GM19193 (cell line): ENCODE measurements around the gene UPF2.

Experiments
- POLR2A ChIP-seq: IDR thresholded peaks from 4 replicates; pipeline ENCODE4 v1.6.1; 2011; ENCODE audit not compliant: insufficient read depth, insufficient read length; ENCODE audit errors: extremely low read depth

Gene UPF2

DNA sequence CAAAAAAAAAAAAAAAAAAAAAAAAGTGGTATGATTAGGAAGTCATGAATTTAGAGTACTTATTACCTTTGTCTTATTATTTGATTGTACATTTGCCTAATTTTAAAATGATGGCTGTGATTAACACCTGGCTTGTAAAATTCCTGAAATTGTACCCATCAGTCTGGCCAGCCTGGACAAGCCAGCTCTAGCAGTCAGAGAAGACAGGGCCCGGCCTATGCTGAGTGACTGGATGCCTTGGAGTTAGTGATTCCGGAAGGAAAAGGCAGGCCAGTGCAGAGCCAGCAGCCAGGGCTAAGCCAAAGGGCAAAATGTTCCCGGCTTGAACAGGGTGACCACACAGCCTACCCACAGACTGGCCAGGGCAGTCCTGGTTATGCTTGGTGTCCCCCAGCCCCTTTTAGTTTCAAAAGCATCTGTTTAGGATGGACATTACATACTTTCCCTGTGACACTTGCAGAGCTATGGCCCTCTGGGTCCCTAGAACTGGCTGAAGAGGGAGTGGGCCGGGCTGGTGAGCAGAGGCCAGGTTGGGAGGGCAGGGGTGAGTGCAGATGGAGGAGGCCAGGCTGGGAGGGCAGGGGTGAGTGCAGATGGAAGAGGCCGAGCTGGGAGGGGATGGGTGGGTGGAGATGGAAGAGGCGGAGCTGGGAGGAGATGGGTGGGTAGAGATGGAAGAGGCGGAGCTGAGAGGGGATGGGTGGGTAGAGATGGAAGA is 157.7 kb downstream of the UPF2 start:
- TF ChIP-seq POLR2A, result no peak

DNA sequence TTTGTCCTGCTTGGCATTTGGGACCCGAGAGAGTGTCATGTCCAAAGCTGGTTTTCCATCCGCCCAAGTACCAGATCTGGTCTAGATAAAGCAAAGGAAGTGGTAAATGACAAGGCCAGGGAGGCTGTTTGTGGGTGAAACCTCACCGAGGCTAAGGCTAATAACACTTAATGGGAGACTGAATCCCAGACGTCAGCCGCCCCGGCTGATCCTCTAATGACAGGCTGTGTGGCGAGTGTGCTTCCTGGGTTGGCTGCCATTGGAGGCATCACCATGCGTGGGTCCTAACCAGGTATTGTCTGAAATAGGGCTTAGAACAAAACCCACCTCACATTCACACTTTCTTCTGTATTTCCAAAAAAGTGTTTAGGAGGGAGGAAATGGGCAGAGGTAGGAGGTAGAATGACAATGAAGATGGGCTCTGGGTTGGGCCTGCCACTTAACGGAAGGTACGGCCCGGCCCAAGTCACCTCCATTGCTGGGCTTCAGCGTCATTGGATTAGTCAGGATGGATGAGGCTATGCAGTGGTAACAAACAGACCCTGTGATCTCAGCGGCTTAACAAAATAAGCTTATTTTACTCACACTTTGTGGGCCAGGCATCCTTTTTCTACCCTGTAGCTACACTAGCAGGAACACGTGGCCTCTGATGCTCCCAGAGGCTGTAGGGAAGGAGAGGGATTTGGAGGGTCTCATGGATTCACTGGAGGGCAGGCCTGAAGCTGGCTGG is 159.8 kb downstream of the UPF2 start:
- TF ChIP-seq POLR2A, result no peak

DNA sequence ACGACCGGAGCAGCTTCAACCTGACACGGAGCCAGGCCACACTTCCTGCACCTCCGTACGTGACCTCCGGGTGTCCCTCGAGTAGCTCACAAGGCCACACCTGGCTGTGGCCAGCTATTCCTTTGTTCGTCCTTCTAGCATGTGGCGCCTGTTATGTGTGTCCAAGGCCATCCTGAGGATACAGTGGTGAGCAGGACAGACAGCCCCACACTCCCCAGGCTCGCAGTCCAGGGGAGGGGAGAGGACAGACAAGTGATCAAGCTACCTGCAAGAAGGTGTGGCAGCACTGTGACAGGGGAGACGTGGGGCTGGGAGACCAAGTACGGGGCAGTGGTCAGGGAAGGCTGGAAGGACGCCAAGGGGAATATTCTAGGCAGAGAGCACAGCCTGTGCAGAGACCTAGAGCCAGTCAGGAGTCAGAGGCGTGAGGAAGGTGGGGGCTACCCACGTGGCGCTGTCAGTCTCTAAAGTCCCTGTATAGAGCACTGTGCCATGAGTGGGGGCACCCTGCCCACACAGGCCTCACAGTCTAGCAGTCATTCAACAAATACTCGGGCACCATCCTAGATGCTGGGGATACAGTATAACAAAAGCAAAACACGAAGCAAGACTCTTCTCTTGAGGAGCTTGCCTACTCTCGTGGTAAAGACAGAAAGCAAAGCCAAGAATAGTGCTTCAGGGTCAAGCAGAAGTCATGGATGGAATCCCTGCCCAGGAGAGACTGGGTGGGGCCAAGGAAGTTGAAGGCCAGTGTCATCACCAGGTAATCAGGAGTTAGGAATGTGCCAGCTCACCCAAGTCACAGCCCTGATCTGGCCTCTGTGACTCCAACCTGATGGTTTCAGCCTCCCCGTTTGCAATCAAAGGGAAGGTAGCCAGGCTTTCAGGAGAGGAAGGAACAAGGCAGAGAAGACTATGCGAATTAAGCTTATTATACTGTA is 160.9 kb downstream of the UPF2 start:
- no peak for TF ChIP-seq POLR2A

DNA sequence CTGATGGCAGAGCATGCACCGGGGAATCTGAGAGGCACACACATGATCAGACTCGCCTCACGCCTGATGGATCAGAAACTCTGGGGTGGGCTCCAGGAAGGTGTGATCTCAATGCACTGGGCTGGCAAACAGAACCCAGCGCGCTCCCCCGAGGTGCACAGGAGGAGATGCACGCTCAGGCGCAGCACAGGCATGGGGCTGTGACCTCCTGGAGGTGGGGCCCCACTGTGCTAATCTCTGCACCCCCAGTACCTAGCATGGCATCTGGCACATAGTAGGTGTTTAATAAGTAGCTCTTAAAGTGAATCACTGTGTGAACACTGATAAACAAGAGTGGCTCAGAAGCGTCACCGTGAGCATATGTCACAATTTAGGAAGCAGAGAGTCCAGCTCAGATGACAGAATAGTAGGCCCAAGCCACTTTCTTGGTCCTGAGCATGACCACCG is 161.6 kb downstream of the UPF2 start:
- TF ChIP-seq POLR2A, result no peak

DNA sequence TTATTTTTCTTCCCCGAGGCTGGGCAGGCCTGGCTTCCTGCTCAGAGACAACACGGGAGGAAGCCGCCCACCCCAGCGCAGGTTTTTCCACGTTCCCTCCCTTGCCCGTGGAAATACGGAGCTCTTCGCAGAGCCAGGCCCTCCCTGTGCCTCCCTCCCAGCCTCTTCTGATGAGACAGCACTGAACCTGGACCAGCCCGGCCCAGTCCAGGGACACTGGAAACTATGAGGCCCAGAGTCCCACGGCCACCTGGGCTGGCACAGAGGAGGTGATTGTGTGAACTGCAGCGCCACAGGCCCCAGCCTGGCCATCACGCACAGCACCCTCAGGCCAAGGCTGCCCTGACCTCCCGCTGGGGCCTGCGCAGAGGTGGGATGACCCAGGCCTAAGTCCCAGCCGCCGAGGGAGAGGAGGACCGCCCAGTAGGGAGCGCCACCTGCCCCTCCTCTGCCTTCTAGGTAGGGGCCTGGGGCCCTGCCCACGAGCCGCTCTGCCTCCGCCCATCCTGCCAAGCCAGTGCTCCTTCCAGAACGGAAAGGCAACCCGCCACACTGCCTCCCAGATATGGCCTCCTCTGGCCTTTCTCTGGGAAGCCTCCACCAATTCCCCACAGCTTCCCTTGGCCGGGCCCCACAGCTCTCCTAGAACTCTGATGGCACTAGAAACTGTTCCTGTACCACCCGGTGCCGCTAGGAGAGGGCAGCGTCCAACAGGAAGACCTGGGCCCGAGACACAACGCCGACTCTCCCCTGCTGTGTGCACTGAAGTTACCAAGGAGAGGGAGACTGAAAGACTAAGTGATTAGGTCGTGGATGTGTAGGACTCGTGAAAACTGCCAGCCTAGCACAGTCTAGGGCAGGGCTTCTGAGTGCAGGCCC is 162.2 kb downstream of the UPF2 start:
- no peak for TF ChIP-seq POLR2A

DNA sequence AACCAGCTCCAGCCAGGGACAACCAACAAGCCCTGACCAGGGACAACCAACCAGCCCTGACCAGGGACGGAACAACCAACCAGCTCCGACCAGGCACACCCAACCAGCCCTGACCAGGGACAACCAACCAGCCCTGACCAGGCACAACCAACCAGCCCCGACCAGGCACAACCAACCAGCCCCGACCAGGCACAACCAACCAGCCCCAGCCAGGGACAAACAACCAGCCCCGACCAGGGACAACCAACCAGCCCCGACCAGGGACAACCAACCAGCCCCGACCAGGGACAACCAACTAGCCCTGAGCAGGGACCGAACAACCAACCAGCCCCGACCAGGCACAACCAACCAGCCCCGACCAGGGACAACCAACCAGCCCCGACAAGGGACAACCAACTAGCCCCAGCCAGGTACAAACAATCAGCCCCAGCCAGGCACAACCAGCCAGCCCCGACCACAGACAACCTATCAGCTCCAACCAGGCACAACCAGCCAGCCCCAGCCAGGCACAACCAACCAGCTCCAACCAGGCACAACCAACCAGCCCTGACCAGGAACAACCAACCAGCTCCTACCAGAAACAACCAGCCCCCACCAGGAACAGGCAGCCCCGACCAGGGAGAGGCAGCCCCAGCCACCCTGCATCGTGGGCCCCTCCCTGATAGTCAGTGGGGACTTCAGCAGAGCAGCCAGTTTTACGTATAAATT is 163.1 kb downstream of the UPF2 start:
- TF ChIP-seq POLR2A, result no peak

DNA sequence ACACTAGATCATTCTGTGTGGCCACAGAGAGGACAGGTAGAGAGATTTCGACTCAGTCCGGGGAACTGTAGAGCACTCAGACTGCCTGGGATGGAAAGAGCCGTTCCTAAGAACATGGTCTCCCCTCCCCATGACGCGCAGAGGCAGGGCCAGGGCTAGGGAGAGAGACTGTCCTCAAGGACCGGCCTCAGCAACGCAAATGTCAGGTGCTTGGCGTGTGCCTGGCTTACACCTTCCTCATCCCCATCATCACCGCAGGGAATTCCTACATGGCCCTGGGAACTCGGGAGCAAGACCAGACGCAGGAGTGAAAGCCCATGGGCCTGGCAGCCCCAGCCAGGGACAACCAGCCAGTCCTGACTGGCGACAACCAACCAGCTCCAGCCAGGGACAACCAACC is 163.8 kb downstream of the UPF2 start:
- TF ChIP-seq POLR2A, result no peak

DNA sequence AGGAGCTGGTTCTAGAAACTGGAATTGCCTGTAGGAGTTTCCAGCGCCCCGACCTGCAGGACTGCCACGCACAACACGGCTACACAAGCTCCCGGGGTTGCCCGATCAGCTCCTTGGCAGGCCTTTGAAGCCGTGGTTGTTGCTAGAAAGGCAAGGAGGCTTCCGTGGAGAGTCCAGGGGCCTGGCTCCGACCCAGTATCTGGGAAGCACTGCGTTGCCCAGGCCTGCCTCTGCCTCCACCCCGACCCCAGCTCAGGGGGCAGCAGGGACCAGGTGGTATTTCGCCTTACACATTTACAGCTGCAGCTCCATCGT is 165.1 kb downstream of the UPF2 start:
- no peak for TF ChIP-seq POLR2A

DNA sequence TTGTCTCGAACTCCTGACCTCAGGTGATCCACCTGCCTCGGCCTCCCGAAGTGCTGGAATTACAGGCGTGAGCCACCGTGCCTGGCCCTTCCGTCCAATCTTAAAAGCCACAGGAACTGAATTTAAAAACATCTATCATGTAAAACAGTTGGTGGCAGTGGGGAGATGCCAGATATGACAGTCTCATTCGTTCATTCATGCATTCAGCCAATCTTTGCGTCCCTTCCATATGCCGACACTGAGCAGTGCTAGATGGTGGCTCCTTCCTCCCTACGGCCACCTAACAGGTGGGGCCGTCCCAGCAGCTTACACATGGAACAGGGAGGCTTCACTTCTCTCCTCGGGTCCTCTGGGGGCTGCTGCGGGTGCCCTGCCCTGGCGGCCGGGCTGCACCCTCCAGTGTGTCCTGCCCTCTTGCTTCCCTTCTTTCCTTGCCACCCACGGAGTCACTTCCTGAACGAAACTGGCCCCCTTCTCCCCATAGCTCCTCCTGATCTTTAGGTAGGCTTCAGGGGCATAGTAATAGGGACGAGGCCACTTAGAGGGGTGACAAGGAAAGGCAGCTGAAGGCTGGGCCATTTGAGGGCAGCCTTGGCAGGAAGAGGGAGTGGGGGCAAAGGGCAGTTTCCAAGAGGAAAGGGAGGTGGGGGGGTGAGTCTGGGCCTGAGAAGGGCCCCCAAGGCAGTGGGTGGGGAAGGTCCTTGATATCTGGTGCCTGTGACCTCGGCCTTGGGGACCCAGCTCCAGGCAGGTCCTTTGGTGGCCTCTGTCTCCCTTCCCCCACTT is 165.6 kb downstream of the UPF2 start:
- no peak for TF ChIP-seq POLR2A

DNA sequence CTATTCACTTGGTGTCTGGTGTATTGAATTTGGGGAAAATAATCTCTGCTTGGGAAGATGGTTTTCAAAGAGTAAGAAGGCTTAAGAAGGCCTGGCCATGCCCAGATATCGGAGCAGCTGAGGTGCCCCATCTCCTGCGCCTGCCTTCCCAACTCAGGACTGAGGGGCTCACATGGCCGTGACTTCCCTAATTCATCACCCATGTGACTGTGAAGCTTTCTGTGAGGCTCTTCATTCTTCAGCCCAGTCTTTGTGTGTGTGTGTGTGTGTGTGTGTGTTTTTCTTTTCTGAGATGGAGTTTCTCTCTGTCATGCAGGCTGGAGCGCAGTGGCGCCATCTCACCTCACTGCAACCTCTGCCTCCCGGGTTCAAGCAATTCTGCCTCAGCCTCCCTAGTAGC is 166.3 kb downstream of the UPF2 start:
- no peak for TF ChIP-seq POLR2A

DNA sequence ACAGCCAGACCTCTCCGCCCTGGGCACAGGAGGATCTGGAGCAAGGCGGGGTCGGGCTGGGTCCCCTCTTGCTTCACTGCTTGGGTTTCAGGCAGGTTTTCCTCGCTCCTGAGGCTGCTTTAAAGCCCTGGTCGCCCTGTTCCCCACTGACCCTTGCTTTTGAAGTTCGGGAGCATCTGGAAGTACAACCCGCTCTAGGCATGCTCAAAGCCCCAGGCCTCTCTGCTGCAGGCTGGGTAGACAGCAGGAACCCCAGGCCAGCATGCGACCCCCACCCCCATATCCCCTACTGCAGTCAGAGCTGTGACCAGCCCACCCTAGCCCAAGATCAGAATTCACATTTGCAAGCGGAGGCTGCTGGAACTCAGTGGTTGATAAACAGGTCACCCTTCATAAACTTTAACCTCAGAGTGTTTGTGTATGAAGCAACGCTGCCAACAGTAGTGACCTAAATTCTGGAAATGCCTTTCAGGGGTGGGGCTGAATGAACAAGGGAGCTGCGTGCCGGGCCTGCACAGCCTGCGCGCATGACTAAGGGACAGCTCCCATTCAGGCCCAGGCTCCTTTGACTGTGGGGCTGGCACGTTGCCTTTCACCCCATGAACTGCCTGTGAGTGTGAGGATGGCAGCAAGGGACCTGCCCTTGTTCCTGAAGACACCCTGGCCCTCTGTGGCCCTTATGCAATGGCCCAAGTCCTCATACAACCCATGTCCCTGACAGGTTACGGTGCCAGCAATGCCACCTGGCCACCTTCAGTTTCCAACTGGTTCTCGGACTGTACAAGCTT is 166.9 kb downstream of the UPF2 start:
- TF ChIP-seq POLR2A, result no peak
